EL (cell line): ENCODE results near the gene RHOBTB1.
"Not testable (repeated sequence)": the region's sequence is repeated elsewhere in the genome, so short reads cannot be mapped to it uniquely, and the experiment has no call there.

Experiments used
- DNase-seq: peaks from one replicate; pipeline ENCODE4 v3.0.0-alpha.2; 2016

The RHOBTB1 gene

GRCh38 chr10:60940446-60940845 is 3.5 kb downstream of the RHOBTB1 start:
- no peak for DNase-seq

- peak; percentile 74 for DNase-seq
Observed at GRCh38 chr10:60937784-60938654, 6.0 kb downstream of the RHOBTB1 start.

DNA sequence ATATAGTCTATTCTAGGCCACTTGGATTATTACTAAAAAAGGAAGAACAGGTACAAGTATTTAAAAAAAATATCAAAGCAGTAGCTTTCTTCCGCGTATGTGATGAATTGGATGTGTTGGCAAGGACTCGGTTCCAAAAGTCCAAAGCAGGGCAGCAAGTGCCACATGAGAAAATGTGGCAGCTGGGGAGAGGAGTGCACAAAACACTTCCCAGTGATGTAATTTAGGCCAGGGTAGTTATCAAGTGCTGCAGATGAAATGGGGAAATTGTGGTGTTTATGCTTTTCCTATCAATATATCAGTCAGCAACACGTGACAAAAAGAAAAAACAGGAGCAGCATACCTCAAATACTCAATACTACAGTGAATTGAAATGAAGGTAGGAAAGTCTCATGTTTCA is 7.0 kb downstream of the RHOBTB1 start:
- no peak for DNase-seq

DNA sequence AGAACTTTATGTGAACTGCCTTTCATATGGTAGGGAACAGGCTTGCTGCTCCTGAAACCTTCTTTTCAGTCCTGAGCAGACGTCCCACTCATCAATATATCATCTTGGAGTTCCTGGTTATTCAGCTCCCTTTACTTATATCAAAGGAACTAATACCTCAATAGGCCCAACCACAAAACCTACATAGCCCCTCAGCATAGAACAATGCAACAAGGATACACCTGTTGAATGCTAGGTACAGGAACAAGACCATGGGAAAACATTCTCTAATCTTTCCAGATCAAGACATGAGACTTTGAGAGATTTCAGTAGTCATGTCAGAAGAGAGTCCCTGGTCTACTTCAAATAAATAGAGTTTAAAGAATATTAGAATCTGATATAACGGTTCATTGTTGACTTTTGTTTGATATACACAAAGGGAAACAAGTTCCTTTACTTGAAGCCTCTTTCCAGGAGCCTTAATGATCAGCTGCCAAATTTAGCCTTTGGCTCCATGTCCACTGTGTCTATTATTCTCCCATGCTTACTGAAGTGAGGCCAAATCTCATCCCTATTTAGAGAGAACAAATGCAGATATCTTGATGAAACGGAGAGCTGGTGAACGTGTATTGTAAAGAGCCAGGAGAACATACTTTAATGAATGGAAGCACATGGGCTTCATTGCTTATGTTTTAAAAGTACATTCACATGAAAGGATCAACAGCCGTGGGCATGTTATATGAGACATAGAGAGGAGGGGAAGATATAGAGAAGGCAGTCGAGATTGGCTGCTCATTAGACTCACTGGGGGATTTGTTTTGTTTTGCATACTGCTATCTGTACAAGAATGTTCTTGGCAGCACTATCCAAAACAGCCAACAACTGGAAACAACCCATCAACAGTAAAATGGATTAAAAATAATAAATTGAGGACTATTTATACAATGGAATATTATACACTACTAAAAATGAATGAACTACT is 9.5 kb downstream of the RHOBTB1 start:
- no peak for DNase-seq

- no peak for DNase-seq
Observed at GRCh38 chr10:60932756-60933155, 11.2 kb downstream of the RHOBTB1 start.

- DNase-seq: no peak
Observed at GRCh38 chr10:60930237-60930636, 13.7 kb downstream of the RHOBTB1 start.

DNA sequence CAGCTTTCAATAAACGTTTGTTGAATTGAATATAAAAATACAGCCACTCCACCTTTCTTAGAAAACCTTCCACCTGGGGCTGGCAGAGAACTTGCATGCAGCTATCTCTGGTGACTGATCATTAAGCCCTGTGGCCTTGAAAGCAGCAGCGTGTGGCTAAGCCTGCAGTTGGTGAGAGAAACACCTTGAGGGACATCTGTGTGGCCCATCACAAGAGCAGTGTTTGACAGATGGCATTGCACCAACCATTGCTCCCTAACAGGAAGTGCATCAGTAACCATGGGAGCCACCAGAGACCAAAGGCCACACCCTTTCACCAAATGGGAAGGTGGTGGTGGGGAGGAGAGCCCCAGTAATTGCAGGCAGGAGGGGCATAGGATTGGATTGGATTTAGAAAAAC is 22.4 kb downstream of the RHOBTB1 start:
- DNase-seq: no peak

DNA sequence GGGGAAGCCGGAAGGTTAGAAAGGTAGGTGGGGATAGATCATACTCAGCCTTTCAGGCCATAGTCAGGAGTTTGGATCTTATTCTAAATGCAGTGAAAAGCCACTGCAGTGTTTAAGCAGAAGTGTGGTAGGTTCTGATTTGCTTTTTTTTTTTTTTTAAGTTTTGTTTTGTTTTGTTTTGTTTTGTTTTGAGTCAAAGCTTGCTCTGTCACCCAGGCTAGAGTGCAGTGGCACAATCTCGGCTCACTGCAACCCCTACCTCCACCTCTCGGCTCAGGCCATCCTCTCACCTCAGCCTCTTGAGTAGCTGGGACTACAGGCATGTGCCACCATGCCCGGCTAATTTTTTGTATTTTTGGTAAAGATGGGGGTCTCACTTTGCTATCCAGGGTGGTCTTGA is 23.5 kb downstream of the RHOBTB1 start:
- no peak for DNase-seq

GRCh38 chr10:60919551-60919950 is 24.4 kb downstream of the RHOBTB1 start:
- no peak for DNase-seq

- DNase-seq: peak; percentile 54
Observed at GRCh38 chr10:60917331-60918280, 26.4 kb downstream of the RHOBTB1 start.

GRCh38 chr10:60916025-60916424 is 28.0 kb downstream of the RHOBTB1 start:
- peak; percentile 7 for DNase-seq

- peak; percentile 97 for DNase-seq
Observed at GRCh38 chr10:60914690-60915141, 29.3 kb downstream of the RHOBTB1 start.

DNA sequence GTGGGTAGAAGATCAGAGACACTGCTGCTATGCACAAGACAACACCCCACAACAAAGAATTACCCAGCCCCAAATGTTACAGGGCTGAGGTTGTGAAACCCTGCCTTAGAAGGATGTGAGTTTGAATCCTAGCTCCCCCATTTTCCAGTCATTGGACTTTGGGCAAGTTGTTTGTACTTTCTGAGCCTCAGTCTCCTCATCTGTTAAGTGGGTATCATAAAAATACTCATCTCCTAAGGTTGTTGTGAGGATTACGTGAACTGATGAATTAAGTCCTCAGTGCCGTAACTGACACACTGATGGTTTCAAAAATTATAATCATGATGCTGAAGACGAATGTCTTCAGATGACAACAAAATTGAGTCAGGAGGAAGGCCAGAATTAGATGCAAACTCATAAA is 30.3 kb downstream of the RHOBTB1 start:
- no peak for DNase-seq

DNA sequence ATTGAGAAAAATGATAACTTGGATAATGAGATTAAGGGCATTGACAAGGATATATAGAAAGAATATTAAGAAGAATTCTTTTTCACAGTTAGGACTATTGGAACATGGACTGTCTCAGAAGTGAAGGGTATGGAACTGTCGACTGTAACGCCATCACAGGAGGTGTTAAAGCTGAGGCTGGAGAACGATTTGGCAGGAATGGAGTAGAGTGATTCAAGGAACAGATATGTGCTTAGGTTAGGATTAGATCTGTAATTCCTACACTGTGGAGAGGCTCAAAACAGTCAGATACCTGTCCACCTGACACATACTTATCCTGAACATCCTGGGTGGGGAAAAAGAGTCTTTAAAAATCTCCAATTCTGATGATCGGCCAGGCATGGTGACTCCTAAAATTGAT is 30.9 kb downstream of the RHOBTB1 start:
- DNase-seq: no peak

DNA sequence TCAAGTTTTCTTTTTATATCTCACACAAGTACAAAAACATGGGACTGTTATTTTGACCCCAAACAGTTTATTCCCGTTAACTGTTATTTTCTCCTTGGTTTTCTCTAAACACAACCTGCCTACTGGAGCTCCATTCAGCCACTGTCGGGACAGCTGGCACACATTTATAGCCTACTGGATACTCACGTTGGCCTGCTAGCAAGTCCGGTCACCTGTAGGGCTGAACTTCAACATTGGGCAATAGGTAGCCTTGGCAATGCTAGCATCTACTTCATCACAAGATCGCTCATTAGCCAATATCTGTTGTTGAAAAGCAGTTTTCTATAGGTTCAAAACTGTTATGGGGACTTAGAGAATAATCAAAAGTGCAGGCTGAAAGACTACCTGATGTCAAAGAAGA is 32.3 kb downstream of the RHOBTB1 start:
- DNase-seq: no peak

GRCh38 chr10:60911216-60911615 is 32.8 kb downstream of the RHOBTB1 start:
- DNase-seq: no peak

- DNase-seq: no peak
Observed at GRCh38 chr10:60910543-60910942, 33.4 kb downstream of the RHOBTB1 start.

DNA sequence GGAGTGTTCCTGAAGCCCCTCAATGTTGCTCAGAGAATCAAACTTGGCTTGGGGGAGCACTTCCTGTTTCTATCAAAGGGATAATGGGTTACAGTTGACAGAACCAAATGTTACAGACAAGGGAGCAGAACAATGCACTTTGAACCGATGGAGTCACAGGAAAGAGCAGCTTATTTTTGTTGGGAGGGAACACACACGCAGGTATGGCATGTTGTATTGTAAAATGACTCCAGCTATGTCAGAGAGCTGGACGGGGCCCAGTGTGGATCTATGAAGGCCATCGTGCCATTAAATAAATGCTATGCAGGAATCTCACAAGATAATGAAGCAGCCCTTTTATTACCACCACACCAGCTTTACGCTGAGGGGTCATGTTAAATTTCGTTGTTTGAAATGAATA is 35.1 kb downstream of the RHOBTB1 start:
- DNase-seq: no peak

DNA sequence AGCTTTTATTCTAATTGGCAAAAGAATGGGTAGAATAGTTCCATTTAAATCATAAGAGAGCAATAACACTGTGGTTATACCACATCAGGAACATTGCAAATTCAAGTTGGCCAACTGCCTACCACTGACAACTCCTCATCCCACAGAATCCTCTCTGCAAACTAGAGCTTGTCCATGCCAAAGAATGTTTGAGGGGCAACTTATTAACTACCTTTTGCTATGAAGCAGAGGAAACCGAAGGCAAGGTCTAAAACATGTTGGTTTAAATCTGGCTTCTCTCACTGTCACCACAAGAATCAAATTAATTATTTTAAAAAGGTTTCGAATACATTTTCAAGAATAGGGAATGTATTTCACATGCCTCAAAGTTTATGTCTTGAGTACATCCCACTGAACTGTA is 36.0 kb downstream of the RHOBTB1 start:
- DNase-seq: no peak

DNA sequence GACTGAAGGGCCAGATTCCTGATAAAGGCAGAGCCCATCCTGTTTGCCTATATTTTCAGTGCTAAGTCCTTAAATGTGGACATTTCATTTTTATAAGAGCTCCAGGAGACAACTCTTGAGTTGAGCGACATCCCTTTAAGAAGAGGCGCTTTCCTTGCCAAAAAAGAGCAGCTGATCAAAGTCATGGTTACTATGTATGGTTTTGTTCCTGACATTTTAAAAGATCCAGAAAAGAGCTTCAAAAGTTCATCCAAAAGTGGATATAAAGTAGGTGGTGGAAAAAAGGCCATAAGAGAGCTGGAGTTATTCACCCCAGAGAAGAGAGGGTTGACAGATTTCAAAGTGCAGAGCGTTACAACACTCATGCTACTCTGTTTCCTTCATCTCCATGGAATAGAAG is 36.7 kb downstream of the RHOBTB1 start:
- DNase-seq: no peak

GRCh38 chr10:60906825-60907224 is 37.2 kb downstream of the RHOBTB1 start:
- DNase-seq: not testable (repeated sequence)

GRCh38 chr10:60906411-60906810 is 37.6 kb downstream of the RHOBTB1 start:
- no peak for DNase-seq

GRCh38 chr10:60905580-60905979 is 38.4 kb downstream of the RHOBTB1 start:
- peak; percentile 6 for DNase-seq
